GM11168 (cell line): Measurements from ENCODE around the gene MAML2.

ENCODE experiments used
- in situ Hi-C: fragments of 300-500 bp; cut with MboI; formaldehyde crosslinking; loops from one replicate; pipeline ENCODE4 v1.12.0; 2022; ENCODE audit warnings: low sequenced_read_pairs; ENCODE audit not compliant: unreplicated experiment

MAML2 gene

DNA sequence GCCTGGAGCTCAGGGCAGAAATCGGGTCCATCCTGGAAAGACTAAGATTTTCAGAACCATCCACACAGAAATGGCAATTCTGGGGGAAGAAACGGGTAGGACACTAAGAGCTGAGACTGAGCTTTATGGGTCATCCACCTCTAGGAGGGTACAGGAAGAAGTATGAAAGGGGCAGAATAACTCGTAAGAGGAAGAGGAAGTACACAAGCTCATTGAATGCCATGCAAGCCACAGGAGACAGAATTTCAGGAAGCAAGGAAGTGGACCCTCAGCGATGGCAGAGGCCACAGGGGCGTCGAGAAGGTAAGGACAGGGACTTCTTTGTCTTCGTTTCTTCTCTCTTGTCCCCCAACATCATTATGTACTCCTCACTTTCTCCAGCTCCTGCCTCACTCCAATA lies 169.6 kb downstream of the MAML2 start:
- in situ Hi-C loops, result no loop called here

DNA sequence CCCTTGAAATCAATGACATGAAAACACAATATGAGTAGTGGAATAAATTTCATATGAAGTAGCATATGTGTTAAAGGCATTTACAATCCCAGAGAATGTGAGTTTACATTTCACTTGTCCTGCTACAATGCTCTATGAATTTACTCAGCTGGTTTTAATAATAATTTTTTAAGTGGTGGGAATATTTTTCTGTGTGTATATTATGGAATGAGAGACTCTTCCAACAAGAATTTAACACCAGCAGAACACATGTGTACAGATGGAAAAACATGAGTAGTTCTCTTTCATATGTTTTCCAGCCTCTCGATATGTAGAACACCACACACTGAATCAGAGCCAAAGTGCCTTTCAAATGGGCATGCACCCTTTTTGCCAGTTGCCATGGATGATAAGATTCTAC lies 170.4 kb downstream of the MAML2 start:
- in situ Hi-C loops, result no loop called here

DNA sequence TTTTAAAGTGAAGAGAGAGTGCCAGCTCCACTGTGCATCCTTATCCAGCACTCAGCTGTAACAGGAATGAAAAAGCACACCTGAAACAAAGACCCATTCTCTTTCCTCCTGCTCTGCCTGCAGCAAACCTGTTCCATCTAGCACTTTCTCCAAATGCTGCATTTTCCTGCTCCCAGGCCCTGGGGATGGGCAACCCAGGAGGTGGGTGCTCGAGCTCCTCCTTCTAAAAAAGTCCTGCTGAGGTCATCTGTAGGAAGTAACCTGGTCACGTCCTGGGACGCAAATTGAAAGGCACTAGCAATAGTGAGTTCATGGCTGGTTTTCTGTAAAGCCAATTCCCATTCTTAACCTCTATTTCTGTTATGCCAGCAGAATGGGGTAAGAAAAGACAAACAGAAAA lies 173.7 kb downstream of the MAML2 start:
- in situ Hi-C loops, result no loop called here

DNA sequence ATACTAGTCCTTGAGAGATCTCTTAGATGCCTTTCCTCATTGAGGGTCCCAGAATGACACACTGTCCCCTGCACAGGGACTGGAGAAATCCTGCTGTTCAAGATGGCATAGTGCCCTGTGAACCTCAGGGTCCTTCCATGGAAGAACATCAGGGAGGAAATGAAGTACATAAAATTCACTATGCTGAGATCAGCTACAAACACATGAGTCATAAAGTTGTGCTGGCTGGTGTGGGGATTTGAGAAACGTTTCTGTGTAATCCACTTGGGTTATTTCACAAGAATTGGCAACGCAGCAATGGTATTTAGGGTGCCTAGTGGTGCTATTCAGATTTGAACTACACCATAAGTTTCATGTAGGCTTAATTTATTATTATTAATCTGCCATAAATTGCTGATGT lies 174.4 kb downstream of the MAML2 start:
- in situ Hi-C loops, result no loop called here

DNA sequence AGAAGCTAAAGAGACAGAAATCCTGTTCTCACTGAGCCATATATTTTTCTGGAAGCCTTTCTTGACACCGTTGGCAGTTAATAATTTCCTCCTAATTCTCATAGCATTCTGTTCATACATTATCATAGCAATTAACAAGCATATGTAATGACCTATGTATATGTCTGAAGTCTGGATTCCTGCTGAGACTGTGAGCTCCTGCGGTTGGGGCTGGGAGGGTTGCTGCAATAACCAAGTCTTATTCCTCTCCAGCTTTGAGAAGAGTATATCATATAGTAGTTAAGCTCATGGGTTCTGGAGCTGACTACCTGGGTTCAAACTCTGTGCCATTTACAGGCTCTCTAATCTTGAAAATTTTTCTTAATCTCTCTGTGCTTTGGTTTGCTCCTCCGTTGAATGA lies 175.2 kb downstream of the MAML2 start:
- in situ Hi-C loops, result no loop called here

DNA sequence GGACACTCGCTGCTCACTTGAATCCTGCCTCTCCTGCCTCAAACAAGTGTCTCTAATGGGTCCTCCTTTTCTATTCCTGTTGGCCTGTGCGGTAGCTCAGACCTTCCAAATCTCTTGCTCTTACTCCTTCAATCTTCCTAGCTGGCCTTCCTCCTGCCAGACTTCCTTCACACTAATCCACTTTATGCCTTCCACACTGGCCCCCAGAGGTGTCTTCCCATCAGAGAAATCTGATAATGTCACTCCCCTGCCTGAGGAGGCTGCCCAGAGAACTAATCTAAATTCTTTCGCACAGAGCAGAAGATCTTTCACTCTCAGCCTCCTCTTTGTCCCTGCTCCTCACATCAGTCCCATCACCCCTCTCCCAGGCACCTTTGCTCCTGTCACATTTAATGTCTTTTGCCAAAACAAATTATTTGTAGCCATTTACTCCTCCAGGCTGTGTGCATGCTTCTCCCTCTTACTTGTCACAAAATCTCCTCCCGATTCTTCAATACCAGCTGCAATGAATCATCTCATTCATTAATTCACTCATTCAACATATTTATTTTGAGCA lies 175.7 kb downstream of the MAML2 start:
- in situ Hi-C loops, result no loop called here

DNA sequence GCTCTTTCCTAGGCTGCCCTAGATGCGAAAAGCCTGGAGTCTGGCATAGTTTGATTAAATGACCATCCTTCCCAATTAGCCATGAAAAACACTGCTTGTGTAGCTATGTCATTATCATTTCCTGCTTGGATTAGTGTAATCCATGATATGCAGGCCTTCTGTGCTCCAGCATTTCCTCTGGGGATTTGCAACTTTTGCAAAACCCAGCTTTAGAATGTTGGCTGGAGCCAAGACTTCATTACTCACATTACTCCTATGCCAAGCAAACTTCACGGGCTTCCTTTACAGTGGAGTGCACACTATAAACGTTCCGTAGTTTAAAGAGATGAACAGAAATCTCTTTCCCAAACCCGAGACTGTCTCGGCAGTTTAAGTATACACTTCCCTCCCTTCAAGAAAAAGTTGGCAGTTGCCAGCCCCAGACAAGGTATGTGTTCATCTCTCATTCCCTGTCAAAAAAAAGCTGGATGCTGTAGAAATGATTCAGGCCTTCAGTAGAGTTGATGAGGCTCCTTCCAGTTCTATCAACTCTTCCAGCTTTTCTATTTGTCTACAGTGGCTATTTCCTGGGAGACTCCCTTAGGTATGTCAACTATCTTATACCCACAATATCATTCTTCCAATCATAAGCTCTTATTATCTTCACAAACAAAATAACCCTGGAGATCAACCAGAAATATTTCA lies 180.0 kb downstream of the MAML2 start:
- in situ Hi-C loops, result no loop called here

DNA sequence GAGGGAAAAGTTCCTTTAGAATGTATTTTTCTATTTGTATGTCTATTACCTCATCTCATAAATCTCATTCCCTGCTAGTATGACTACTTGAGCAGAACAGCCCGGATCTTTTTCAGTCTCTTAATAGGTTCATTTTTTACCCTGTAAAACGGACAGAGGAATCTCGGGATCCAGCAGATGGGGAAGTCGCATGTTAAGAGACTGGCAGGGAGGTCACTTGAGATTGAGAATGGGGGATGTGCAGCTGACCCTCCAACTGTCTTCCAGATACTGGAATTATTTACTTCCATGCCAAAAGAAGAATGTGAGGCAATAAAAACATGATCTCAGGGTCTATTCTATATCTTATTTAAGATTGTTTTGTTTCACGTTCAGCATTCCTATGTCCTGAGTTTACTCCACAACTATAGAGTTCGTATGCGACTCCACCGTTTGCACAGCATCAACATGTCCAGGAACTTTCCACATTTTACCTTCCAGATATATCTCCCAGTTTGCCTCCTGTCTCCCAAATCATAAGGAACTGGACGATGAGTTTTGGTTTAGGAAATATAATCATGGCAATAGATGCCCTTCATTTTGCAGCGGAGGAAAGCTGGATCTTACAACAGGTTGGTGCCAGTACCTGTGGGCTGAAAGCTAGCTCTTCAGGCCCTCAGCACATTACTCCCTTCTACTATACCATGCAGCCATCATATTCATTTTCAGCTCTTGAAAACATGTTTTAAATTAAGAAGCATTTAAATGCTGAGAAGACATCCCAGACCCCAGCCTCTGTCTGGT lies 181.5 kb downstream of the MAML2 start:
- in situ Hi-C loops, result no loop called here

DNA sequence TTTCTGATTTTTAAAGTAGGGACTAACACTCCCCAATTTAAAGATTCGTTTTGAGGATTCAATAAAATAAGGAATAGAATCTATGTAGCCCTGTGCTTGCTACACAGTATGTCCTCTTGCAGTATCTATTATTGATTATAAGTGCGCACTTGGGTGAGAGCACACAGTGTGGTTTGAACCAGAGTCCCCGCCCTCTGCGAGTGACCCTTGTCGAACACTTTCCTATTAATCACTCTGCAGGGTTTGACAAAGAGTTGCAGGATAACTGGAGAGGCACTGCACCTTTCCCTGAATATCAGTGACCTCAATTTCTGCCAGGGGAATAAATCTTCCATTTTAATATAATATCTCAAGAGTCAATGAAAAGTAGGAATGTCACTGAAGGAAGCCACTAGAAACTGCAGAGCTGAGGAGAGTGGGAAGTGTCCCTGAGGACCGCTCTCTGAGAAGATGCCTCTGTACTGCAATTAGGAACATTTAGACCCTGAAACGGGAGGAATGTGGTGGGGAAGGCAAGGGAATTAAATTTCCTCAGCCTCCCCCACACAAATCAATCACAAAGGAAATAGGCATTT lies 182.2 kb downstream of the MAML2 start:
- in situ Hi-C loops, result no loop called here

DNA sequence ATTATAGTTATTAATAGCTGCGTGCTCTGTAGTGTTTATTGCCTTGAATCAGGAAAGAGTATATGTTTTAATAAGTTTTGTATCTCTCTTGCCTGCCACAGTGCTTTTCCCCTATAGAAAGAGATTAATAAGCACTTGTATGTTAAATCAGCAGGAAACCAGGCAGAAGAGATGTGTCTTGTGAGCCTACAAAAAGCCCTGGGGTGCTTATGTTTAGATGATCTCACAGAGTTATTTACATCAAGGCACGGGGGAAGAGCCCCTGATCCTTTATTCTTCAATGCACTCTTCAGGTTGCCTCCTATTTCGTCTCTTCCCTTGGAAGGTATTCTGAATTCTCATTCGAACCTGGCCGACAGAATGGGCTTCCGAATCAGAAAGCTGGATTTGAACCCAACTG lies 183.0 kb downstream of the MAML2 start:
- in situ Hi-C loops, result no loop called here

DNA sequence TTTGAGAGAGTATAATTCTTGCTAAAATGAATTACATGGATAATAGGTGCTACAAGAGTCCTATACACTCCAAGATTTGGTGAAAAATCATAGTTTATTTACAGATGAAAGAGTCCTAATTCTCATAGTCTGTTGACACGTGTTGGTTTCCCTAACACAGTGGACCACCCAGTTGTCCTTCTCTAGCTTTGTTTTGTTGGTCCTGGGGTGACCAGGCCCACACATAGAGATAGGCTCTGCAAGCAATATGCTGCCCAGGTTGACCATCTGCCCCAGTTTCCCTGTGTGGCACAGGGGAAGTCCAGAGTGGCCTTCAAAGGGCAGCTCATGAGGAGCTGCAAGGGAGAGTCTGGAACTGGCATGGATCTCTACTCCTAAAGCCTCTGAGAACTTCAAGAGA lies 184.9 kb downstream of the MAML2 start:
- in situ Hi-C loops, result no loop called here

DNA sequence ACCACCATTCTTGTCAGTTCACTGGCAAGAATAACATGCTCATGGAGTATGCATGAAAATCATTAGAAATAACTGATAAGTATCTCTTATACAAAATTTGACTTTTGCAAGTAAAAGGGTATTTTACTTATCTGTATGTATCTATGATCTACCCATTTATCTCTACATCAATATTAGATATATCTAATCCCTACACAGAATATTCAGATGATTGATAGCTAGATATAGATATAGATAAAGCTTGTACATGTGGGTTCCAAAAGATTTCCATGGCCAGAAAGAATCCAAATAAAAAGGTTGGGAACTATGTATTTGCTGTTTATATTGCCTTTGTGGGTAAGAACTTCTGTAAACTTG lies 185.5 kb downstream of the MAML2 start:
- in situ Hi-C loops, result no loop called here

DNA sequence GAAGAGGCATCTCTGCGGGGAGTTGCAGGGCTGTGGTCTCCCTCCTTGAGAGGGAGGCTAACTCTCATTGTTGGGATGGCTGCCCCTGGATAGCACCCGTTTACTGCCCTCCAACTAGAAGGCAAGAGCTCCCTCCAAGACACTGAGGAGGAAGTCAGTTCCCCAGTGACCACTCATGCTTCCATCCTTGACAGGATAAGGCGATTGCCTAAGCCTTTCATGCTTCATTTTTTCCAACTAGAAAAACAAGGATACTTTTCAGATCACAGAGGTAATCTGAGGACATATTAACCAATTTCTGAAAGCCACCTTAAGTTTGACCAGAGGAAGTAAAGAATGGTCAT lies 186.6 kb downstream of the MAML2 start:
- in situ Hi-C loops, result no loop called here

DNA sequence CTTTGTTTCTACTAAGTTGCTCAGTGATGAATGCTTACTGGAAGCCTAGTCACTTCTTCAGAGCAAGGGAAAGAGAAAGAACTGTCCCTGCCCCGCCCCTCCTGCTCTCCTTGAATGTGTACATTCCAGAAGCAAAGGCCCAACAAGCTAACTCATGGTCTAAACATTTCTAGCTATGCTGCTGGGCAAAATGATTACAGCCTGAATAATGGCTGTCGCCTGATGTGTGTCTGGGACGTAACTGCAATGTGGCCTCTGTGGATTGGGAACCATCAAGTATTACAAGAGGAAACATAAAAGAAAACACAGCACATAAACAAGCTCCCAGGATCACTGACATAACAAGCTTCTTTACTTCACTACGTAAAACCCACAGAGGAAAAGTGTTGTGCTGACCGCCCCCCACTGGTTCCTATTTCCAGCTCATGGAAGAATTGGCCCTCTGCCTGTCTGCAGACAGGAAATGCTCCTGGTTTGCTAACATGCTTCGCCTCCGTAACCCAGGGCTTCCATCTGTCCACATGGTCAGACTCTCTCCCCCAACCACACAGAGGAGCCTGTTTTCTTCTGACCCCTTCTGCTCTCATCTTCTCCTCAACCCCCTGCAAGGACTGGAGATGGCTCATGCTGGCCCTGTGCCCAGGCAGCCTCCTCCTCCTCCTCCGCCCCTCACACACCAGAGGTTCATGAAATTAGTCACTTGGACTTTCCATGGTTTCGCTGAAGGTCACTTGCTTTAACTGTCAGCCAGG lies 187.2 kb downstream of the MAML2 start:
- in situ Hi-C loops, result no loop called here

DNA sequence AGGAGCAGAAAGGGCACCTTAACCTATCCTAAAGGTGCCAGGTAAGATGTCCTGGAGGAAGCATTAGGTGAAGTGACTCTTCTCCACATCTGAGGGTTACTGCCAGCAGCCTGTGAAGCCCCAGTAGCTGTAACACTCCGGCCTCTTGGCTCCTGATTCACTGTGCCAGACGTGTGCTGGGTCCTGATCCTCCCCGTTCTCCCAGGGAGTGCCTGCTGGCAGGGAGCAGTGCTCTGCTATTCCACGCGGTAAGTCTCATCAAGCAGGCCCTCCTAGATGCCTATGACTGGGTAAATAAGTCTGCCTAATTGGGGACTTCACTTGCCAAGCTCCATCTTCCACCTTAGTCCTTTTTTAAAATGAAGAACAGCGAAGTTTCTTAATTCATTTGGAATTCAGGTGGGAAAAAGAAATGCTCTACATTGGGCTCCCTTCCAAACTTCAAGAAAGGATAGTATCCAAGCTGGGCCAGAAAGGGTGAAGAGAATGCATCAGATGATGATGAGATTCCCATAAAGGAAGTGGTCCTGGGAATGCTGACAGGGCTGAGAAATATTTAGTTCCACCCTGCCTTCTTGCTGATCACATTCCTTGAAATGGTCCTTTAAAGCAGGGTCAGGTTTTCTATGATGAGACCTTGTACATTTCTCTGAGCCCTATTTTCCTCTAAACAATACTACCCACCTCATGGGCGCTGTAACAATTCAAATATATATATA lies 188.0 kb downstream of the MAML2 start:
- in situ Hi-C loops, result no loop called here

DNA sequence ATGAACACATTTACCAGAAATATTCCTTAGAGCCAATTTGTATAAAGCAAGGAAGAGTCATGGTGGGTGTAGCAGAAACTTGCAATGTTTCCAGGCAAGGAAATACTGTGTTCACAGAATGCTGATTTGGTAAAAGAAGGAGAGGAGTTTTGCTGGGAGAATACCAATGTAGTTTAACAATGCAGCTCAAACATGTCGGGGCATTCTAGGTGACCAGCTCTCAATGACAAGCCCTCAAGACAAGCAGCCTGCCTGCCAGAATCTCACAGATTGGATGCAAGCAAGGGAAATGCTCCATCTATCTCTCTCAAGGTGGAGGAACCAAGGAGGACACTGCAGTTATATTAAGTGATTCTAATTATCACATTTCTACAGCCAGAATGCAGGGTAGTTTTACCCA lies 190.4 kb downstream of the MAML2 start:
- in situ Hi-C loops, result no loop called here

DNA sequence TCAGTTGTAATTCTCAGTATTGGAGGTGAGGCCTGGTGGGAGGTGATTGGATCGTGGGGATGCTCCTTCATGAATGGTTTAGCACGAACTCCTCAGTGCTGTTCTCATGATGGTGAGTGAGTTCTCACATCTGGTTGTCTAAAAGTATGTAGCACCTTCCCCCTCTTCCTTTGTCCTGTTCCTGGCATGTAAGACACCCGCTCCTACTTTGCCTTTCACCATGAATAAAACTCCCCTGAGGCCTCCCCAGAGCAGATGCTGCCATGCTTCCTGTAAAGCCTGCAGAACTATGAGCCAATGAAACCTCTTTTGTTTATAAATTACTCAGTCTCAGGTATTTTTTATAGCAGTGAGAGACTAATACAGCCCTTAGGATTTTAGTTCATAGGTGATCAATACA lies 191.5 kb downstream of the MAML2 start:
- in situ Hi-C loops, result no loop called here

DNA sequence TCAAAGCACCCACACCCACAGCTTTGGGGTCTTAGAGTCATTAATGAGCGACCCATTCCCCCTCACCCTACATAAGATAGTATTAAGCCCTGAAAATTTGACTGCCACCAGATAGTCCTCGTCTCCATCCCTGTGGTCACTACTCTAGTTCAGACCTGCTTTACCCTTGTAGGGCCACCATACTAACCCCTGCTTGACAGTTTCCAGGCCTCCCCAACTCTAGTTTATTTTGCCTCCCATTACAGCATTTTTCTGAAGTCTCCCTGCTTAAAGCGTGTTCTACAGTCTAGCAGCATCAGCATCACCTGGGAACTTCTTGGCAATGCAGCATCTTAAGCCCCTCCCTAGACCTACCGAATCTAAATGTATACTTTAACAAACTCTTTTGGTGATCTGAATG lies 192.4 kb downstream of the MAML2 start:
- in situ Hi-C loops, result no loop called here

DNA sequence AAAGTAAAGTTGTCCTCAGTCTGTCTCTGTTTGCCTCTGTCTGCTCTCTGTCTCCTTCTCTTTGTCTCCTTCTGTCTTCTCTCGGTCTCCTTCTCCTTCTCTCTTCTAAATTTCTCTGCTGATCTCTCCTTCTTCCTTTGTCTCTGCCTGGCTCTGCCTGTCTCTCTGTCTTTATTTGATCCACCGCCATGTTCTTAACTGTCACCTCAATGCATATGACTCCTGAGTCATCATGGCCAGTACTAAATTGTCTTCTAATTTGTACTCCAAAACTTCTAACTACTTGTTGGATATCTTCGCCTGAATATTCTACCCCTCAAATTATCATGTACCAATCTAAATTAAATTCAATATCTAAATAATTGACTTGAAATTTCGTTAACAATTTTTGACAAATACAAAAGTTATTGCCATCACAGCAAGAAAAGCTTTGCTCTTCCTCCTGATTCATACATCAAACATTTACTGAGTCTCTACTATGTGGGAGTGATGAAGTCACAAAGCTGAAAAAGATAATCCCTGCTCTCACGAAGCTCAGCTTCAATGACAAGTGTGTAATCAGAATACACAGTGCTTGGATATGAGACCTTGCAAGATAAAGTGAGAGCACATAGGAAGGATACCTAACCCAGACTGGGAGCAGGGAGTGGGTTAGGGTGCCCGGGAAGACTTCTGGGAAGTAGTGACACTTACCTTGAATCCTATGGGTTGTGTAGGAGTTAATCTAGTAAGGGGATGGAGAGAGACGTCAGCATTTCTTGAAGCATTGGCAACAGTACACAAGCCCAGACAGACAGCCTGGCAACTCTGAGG lies 193.0 kb downstream of the MAML2 start:
- in situ Hi-C loops, result no loop called here
